ENCODE measurements around the gene ARF1.

Gene ARF1

DNA sequence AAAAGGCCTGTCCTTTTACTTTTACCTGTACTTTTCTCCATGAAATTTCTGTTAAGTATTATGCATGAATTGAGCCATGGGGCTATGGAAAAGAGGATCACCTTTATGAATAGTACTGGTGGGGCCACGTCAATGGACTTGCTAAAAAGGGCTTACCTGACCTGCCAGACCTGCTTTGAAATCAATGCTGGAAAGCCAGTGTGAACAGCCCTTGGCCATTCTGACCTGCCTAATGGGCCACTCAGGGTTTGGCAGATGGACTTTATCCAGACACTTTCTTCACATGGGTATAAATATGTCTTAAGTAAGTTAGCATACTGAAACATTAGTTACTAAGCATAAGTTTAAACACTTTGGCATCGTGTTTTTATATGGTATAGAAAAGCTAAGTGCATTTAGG is 49.3 kb downstream of the ARF1 start:
- CTCF ChIA-PET, result interaction anchor here (1.5 to 4.2 kb wide), 10 partner anchors 8 to 383 kb away, joined by 4 to 57 read pairs (median 10); partner anchors contain the start of genes GUK1, IBA57 and MRPL55
- no peaks in the 10 kb centered on the region for H3K36me3 ChIP-seq (ENCODE audit: control insufficient read depth in 2 of 2, insufficient read depth in 1 of 2, low read length in 2 of 2)
- no peaks in the 10 kb centered on the region for H3K4me1 ChIP-seq (ENCODE audit: control insufficient read depth, insufficient read depth, low read length)
- H3K27ac ChIP-seq (ENCODE audit: extremely low read depth, low read depth, low read length), result no peak overlapping the region
- POLR2A ChIA-PET, result no interaction called here
- no peak for TF ChIP-seq TRIM28 (IDR thresholded peaks at IDR 0.05; ENCODE audit: borderline replicate concordance, low read length)
- TF ChIP-seq ZNF747 (tag by site-specific recombination; IDR thresholded peaks at IDR 0.05), result no peak
- no peak for TF ChIP-seq KLF1 (tag by site-specific recombination; IDR thresholded peaks at IDR 0.05)
- no peak for TF ChIP-seq ZNF26 (tag by site-specific recombination; IDR thresholded peaks at IDR 0.05)
- TF ChIP-seq ZNF19 (tag by site-specific recombination; IDR thresholded peaks at IDR 0.05; ENCODE audit: low read depth), result no peak
- TF ChIP-seq, protein P1, sequence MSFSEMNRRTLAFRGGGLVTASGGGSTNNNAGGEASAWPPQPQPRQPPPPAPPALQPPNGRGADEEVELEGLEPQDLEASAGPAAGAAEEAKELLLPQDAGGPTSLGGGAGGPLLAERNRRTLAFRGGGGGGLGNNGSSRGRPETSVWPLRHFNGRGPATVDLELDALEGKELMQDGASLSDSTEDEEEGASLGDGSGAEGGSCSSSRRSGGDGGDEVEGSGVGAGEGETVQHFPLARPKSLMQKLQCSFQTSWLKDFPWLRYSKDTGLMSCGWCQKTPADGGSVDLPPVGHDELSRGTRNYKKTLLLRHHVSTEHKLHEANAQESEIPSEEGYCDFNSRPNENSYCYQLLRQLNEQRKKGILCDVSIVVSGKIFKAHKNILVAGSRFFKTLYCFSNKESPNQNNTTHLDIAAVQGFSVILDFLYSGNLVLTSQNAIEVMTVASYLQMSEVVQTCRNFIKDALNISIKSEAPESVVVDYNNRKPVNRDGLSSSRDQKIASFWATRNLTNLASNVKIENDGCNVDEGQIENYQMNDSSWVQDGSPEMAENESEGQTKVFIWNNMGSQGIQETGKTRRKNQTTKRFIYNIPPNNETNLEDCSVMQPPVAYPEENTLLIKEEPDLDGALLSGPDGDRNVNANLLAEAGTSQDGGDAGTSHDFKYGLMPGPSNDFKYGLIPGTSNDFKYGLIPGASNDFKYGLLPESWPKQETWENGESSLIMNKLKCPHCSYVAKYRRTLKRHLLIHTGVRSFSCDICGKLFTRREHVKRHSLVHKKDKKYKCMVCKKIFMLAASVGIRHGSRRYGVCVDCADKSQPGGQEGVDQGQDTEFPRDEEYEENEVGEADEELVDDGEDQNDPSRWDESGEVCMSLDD (tag by site-specific recombination; IDR thresholded peaks at IDR 0.05), result no peak
- TF ChIP-seq, protein P2, sequence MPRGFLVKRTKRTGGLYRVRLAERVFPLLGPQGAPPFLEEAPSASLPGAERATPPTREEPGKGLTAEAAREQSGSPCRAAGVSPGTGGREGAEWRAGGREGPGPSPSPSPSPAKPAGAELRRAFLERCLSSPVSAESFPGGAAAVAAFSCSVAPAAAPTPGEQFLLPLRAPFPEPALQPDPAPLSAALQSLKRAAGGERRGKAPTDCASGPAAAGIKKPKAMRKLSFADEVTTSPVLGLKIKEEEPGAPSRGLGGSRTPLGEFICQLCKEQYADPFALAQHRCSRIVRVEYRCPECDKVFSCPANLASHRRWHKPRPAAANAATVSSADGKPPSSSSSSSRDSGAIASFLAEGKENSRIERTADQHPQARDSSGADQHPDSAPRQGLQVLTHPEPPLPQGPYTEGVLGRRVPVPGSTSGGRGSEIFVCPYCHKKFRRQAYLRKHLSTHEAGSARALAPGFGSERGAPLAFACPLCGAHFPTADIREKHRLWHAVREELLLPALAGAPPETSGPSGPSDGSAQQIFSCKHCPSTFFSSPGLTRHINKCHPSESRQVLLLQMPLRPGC (tag by site-specific recombination; IDR thresholded peaks at IDR 0.05), result no peak
- H3K4me3 ChIP-seq (ENCODE audit: low read depth, low read length), result no peak overlapping the region
- no peaks in the 10 kb centered on the region for H3K9me3 ChIP-seq (ENCODE audit: control insufficient read depth, insufficient read depth, low read depth, low read length)

DNA sequence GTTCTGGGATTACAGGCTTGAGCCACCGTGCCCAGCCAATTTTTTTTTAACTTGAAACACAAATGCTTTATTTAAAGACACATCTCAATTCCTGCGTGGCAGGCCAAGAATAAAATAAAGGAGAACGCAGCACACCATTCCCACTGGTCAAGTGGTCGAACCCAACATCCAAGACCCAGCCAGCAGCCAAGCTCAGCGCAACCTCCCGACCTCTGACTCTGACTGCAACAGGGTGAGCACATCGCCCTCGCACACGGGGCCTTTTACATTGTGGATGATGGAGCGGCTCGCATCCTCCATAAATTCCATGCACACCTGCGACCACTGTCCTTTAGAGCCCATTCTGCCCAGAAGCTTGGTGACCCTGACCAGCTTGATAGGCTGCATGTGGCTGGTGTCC is 52.1 kb downstream of the ARF1 start:
- ChIA-PET CTCF (no interaction called here), POLR2A (interaction anchor here (0.5 kb wide), 1 partner anchor 42 kb away, joined by 6 read pairs; no protein-coding TSS in a partner anchor)
- Histone ChIP-seq H3K4me1 (ENCODE audit: control insufficient read depth, insufficient read depth, low read length) (no peaks in the 10 kb centered on the region), H3K4me3 (ENCODE audit: low read depth, low read length) (no peak overlapping the region), H3K36me3 (ENCODE audit: control insufficient read depth in 2 of 2, insufficient read depth in 1 of 2, low read length in 2 of 2) (no peaks in the 10 kb centered on the region), H3K9me3 (ENCODE audit: control insufficient read depth, insufficient read depth, low read depth, low read length) (no peaks in the 10 kb centered on the region), H3K27ac (ENCODE audit: extremely low read depth, low read depth, low read length) (no peak overlapping the region)
- TF ChIP-seq TRIM28 (IDR thresholded peaks at IDR 0.05; ENCODE audit: borderline replicate concordance, low read length) (no peak), REST (tag by site-specific recombination; IDR thresholded peaks at IDR 0.05) (no peak), ZNF585B (tag by site-specific recombination; IDR thresholded peaks at IDR 0.05) (no peak), ZNF112 (tag by site-specific recombination; IDR thresholded peaks at IDR 0.05) (no peak), ZNF561 (tag by site-specific recombination; IDR thresholded peaks at IDR 0.05; ENCODE audit: borderline replicate concordance) (no peak), YY1 (tag by site-specific recombination; IDR thresholded peaks at IDR 0.05) (no peak), ZNF266 (tag by site-specific recombination; IDR thresholded peaks at IDR 0.05; ENCODE audit: low read depth) (no peak), ZXDB (tag by site-specific recombination; IDR thresholded peaks at IDR 0.05) (no peak)
- TF ChIP-seq, protein P3, sequence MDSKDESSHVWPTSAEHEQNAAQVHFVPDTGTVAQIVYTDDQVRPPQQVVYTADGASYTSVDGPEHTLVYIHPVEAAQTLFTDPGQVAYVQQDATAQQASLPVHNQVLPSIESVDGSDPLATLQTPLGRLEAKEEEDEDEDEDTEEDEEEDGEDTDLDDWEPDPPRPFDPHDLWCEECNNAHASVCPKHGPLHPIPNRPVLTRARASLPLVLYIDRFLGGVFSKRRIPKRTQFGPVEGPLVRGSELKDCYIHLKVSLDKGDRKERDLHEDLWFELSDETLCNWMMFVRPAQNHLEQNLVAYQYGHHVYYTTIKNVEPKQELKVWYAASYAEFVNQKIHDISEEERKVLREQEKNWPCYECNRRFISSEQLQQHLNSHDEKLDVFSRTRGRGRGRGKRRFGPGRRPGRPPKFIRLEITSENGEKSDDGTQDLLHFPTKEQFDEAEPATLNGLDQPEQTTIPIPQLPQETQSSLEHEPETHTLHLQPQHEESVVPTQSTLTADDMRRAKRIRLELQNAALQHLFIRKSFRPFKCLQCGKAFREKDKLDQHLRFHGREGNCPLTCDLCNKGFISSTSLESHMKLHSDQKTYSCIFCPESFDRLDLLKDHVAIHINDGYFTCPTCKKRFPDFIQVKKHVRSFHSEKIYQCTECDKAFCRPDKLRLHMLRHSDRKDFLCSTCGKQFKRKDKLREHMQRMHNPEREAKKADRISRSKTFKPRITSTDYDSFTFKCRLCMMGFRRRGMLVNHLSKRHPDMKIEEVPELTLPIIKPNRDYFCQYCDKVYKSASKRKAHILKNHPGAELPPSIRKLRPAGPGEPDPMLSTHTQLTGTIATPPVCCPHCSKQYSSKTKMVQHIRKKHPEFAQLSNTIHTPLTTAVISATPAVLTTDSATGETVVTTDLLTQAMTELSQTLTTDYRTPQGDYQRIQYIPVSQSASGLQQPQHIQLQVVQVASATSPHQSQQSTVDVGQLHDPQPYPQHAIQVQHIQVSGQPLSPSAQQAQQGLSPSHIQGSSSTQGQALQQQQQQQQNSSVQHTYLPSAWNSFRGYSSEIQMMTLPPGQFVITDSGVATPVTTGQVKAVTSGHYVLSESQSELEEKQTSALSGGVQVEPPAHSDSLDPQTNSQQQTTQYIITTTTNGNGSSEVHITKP (tag by site-specific recombination; IDR thresholded peaks at IDR 0.05), result no peak
- TF ChIP-seq, protein P4, sequence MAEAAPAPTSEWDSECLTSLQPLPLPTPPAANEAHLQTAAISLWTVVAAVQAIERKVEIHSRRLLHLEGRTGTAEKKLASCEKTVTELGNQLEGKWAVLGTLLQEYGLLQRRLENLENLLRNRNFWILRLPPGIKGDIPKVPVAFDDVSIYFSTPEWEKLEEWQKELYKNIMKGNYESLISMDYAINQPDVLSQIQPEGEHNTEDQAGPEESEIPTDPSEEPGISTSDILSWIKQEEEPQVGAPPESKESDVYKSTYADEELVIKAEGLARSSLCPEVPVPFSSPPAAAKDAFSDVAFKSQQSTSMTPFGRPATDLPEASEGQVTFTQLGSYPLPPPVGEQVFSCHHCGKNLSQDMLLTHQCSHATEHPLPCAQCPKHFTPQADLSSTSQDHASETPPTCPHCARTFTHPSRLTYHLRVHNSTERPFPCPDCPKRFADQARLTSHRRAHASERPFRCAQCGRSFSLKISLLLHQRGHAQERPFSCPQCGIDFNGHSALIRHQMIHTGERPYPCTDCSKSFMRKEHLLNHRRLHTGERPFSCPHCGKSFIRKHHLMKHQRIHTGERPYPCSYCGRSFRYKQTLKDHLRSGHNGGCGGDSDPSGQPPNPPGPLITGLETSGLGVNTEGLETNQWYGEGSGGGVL (tag by site-specific recombination; IDR thresholded peaks at IDR 0.05), result no peak
- TF ChIP-seq, protein P5, sequence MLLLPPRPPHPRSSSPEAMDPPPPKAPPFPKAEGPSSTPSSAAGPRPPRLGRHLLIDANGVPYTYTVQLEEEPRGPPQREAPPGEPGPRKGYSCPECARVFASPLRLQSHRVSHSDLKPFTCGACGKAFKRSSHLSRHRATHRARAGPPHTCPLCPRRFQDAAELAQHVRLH (tag by site-specific recombination; IDR thresholded peaks at IDR 0.05), result no peak

All from HEK293 (cell line).